Measurements from ENCODE around the gene SYTL3. TPM values are rescaled to one million over a fixed set of nuclear protein-coding genes. Genes with fewer than 3 reads are reported as not detected.
A peak's percentile ranks its signal among the peaks of the same experiment; 100 is the strongest.

Gene SYTL3
- total and polyA plus RNA-seq, 2 experiments from 2014 or later = 0.07 TPM; not detected in 1

- peaks cover 13% of the 10 kb centered on the region for H3K79me2 ChIP-seq (replicated peaks; ENCODE audit: insufficient read depth)
- peaks cover 40% of the 10 kb centered on the region for H3K27me3 Mint-ChIP-seq (ENCODE audit: insufficient read depth, low read depth, poor library complexity)
- no peak overlapping the region for H3K4me3 ChIP-seq
- H3K36me3 Mint-ChIP-seq (ENCODE audit: low read depth) = peaks cover 99% of the 10 kb centered on the region
- peaks cover 34% of the 10 kb centered on the region for H4K20me1 ChIP-seq (replicated peaks; ENCODE audit: insufficient read depth)
- 0 out of 2 replicates have a peak overlapping the region, but pooled peaks have one; percentile 17 for H3K27ac Mint-ChIP-seq
- no peaks in the 10 kb centered on the region for H3K27me3 ChIP-seq (ENCODE audit: insufficient read depth)
- H3K9me2 ChIP-seq (ENCODE audit: insufficient read depth) = no peaks in the 10 kb centered on the region
- H3K9me3 Mint-ChIP-seq = no peaks in the 10 kb centered on the region
- H2AFZ ChIP-seq = no peak overlapping the region
- no peak for ATAC-seq
- no peak overlapping the region for H3K4me2 ChIP-seq
- no peak for DNase-seq (ENCODE audit: low spot score)
- H3K36me3 ChIP-seq (ENCODE audit: insufficient read depth) = peaks cover 73% of the 10 kb centered on the region
- H3F3A ChIP-seq (replicated peaks; ENCODE audit: low read depth) = peaks cover 55% of the 10 kb centered on the region
- peaks cover 40% of the 10 kb centered on the region for H3K4me1 Mint-ChIP-seq
- peaks cover 8% of the 10 kb centered on the region; the same call in 1 of the 2 replicates for H3K4me1 ChIP-seq (ENCODE audit: insufficient read depth)
- no peak overlapping the region for H3K4me3 Mint-ChIP-seq
- peak overlapping the region; percentile 59; the same call in 1 of the 2 replicates for H3K27ac ChIP-seq (ENCODE audit: low read depth)
- TF ChIP-seq JUNB (IDR thresholded peaks at IDR 0.05; ENCODE audit: unreplicated experiment) (no peak), POLR2AphosphoS5 (IDR thresholded peaks at IDR 0.05; ENCODE audit: low read depth) (0 out of 2 replicates have a peak, but pooled peaks have one; percentile 11)
These were observed 121.7 kb downstream of the SYTL3 start for GRCh38 chr6:158771399-158772152.

DNA sequence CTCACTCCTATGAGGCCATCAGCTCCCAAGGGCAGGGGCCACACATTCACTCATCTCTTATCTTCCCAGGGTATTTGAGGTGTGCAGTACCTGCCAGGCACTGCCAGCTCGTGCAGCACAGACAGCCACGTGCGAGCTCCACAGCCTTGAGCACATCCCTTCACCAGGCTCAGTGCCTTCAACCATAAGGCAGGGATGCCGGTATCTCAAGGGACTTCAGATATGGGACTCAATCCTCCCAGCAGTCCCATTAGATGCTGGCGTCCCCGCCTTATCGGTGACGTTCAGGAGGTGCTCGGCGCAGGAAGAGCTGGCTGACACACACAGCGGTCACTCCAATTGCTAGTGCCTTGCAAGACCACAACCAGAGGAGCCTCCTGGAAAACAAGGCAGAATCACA, 122.3 kb downstream of the SYTL3 start:
- peaks cover 8% of the 10 kb centered on the region; the same call in 1 of the 2 replicates for H3K4me1 ChIP-seq (ENCODE audit: insufficient read depth)
- H3K27ac ChIP-seq (ENCODE audit: low read depth) = 0 out of 2 replicates have a peak overlapping the region, but pooled peaks have one; percentile 59
- no peaks in the 10 kb centered on the region for H3K27me3 ChIP-seq (ENCODE audit: insufficient read depth)
- H3K4me2 ChIP-seq = no peak overlapping the region
- Mint-ChIP-seq H3K4me1 (peaks cover 43% of the 10 kb centered on the region), H3K36me3 (ENCODE audit: low read depth) (peaks cover 99% of the 10 kb centered on the region), H3K27me3 (ENCODE audit: insufficient read depth, low read depth, poor library complexity) (peaks cover 37% of the 10 kb centered on the region), H3K9me3 (no peaks in the 10 kb centered on the region), H3K4me3 (no peak overlapping the region), H3K27ac (no peak overlapping the region)
- peaks cover 56% of the 10 kb centered on the region for H3F3A ChIP-seq (replicated peaks; ENCODE audit: low read depth)
- no peak overlapping the region for H3K4me3 ChIP-seq
- H3K79me2 ChIP-seq (replicated peaks; ENCODE audit: insufficient read depth) = peaks cover 19% of the 10 kb centered on the region
- H2AFZ ChIP-seq = no peak overlapping the region
- DNase-seq (ENCODE audit: low spot score) = no peak
- H3K36me3 ChIP-seq (ENCODE audit: insufficient read depth) = peaks cover 78% of the 10 kb centered on the region
- H4K20me1 ChIP-seq (replicated peaks; ENCODE audit: insufficient read depth) = peaks cover 34% of the 10 kb centered on the region
- TF ChIP-seq EZH2 (IDR thresholded peaks at IDR 0.05; ENCODE audit: low read depth, unreplicated experiment) (no peak), POLR2AphosphoS5 (IDR thresholded peaks at IDR 0.05; ENCODE audit: low read depth) (peak; percentile 16; the same call in 1 of the 2 replicates)
- no peak for ATAC-seq
- no peaks in the 10 kb centered on the region for H3K9me2 ChIP-seq (ENCODE audit: insufficient read depth)

DNA sequence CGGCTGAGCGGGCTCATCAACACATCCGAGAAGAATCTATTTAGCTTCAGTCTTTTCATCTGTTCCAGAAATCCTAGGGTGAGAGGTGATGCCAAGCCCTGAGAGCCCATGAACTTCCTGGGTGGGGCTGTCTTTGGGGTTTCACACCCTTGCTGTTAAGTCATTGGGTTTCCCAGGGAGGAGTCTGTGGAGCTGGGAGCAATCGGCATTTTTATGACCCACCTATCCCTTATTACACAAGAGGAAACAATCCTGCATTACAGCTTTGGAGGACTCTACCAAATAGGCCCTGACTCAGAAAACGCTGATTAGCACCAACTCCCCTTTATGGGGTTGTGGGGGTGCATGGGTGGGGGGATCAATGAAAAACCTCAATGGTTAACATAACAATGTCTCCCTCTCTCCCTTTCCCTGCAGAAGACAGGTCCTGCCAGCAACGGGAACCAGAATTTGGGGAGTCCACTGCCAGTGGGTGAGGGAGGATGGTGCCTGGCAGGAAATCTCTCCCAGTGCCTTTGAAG, 123.1 kb downstream of the SYTL3 start:
- no peak overlapping the region for H3K4me2 ChIP-seq
- no peak for DNase-seq (ENCODE audit: low spot score)
- peaks cover 26% of the 10 kb centered on the region for H3K79me2 ChIP-seq (replicated peaks; ENCODE audit: insufficient read depth)
- no peaks in the 10 kb centered on the region for H3K27me3 ChIP-seq (ENCODE audit: insufficient read depth)
- Mint-ChIP-seq H3K27ac (peak overlapping the region; percentile 77), H3K9me3 (no peaks in the 10 kb centered on the region), H3K36me3 (ENCODE audit: low read depth) (peaks cover 99% of the 10 kb centered on the region), H3K4me1 (peaks cover 43% of the 10 kb centered on the region), H3K27me3 (ENCODE audit: insufficient read depth, low read depth, poor library complexity) (peaks cover 33% of the 10 kb centered on the region), H3K4me3 (no peak overlapping the region)
- peaks cover 56% of the 10 kb centered on the region for H3F3A ChIP-seq (replicated peaks; ENCODE audit: low read depth)
- peak overlapping the region; percentile 86 for H3K27ac ChIP-seq (ENCODE audit: low read depth)
- H3K36me3 ChIP-seq (ENCODE audit: insufficient read depth) = peaks cover 71% of the 10 kb centered on the region
- ATAC-seq = no peak
- no peak overlapping the region for H3K4me3 ChIP-seq
- no peak overlapping the region for H2AFZ ChIP-seq
- peaks cover 39% of the 10 kb centered on the region for H4K20me1 ChIP-seq (replicated peaks; ENCODE audit: insufficient read depth)
- no peaks in the 10 kb centered on the region for H3K9me2 ChIP-seq (ENCODE audit: insufficient read depth)
- H3K4me1 ChIP-seq (ENCODE audit: insufficient read depth) = peaks cover 8% of the 10 kb centered on the region; the same call in 1 of the 2 replicates
- TF ChIP-seq STAT1 (IDR thresholded peaks at IDR 0.05; ENCODE audit: unreplicated experiment) (no peak), JUNB (IDR thresholded peaks at IDR 0.05; ENCODE audit: unreplicated experiment) (no peak), EZH2 (IDR thresholded peaks at IDR 0.05; ENCODE audit: low read depth, unreplicated experiment) (no peak)
